ENCODE results near the gene TIMM44. TPM values are rescaled to one million over a fixed set of nuclear protein-coding genes. Genes with fewer than 3 reads are reported as not detected.
A peak's percentile ranks its signal among the peaks of the same experiment; 100 is the strongest.

Gene TIMM44
- total and polyA plus RNA-seq, 2 donors from 2014 or later, result 46.7 to 57.8 TPM

DNA sequence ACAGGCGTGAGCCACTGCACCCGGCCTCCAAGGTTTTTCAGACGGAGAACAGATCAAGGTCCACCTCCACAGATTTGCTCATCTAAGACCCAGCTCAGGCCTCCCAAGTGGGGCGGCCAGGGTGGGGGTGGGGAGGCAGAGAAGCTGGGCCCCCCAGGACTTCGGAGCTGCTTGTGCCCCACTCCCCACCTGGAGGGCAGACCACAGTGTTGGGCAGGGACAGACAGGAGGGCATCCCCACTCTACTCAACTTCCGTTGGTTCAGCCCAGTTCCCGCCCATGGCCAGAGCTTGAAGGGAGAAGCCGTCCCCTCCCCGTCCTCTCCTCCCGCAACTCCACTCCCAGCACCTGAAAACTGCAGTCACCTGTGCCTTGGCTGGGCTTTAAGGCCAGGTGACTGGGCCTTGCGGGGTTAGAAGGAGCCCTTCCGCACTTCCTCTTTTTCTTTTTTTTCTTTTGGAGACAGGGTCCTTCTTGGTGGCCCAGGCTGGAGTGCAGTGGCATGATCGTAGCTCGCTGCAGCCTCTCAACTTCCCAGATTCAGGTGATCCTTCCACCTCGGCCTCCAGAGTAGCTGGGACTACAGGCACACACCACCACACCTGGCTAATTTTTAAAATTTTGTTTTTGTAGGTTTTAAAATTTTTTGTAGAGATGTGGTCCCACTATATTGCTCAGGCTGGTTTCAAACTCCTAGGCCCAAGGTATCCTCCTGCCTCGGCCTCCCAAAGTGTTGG is 55.9 kb downstream of the TIMM44 start:
- DNase-seq (peak in 1 of 5 donors; percentile 46), FAIRE-seq (no peak)
- H3K4me1 ChIP-seq (ENCODE audit: control insufficient read depth in 2 of 3, insufficient read depth in 2 of 3, low read depth in 1 of 3, low read length in 3 of 3), result no peaks in the 10 kb centered on the region
- no peaks in the 10 kb centered on the region for H3K9me3 ChIP-seq (ENCODE audit: control insufficient read depth in 2 of 3, insufficient read depth in 1 of 3, low read length in 3 of 3)
- H3K27me3 ChIP-seq (ENCODE audit: control insufficient read depth, insufficient read depth, low read length), result no peaks in the 10 kb centered on the region
- TF ChIP-seq, protein P1, sequence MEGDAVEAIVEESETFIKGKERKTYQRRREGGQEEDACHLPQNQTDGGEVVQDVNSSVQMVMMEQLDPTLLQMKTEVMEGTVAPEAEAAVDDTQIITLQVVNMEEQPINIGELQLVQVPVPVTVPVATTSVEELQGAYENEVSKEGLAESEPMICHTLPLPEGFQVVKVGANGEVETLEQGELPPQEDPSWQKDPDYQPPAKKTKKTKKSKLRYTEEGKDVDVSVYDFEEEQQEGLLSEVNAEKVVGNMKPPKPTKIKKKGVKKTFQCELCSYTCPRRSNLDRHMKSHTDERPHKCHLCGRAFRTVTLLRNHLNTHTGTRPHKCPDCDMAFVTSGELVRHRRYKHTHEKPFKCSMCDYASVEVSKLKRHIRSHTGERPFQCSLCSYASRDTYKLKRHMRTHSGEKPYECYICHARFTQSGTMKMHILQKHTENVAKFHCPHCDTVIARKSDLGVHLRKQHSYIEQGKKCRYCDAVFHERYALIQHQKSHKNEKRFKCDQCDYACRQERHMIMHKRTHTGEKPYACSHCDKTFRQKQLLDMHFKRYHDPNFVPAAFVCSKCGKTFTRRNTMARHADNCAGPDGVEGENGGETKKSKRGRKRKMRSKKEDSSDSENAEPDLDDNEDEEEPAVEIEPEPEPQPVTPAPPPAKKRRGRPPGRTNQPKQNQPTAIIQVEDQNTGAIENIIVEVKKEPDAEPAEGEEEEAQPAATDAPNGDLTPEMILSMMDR (IDR thresholded peaks at IDR 0.05; ENCODE audit: borderline replicate concordance, extremely low read depth, insufficient read depth), result no peak
- no peak overlapping the region for H3K27ac ChIP-seq (ENCODE audit: low read depth in 2 of 2, low read length in 2 of 2)
- no peaks in the 10 kb centered on the region for H3K36me3 ChIP-seq (ENCODE audit: control insufficient read depth in 2 of 3, insufficient read depth in 3 of 3, low read length in 3 of 3)
- H3K4me3 ChIP-seq (ENCODE audit: low read length in 3 of 3), result no peak overlapping the region
- H3K9ac ChIP-seq (ENCODE audit: low read length in 3 of 3), result no peak overlapping the region
- intact Hi-C loops (cut with DNase I), result no loop called here

DNA sequence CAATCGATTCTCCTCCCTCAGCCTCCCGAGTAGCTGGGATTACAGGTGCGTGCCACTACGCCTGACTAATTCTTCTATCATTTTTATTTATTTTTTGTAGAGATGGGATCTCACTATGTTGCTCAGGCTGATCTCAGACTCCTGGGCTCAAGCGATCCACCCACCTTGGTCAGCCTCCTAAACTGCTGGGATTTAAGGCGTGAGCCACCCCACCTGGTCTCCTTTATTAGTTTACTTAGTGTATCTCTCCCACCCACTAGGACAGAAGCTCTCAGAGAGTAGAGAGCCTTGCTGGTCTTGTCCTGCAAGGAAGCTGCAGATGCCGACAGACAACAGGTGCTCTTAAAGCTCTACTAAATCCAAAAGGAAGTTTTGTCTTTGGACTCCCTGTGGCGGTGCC is 57.6 kb downstream of the TIMM44 start:
- Histone ChIP-seq H3K4me3 (ENCODE audit: low read length in 3 of 3) (no peak overlapping the region), H3K27ac (ENCODE audit: low read depth in 2 of 2, low read length in 2 of 2) (no peak overlapping the region), H3K36me3 (ENCODE audit: control insufficient read depth in 2 of 3, insufficient read depth in 3 of 3, low read length in 3 of 3) (no peaks in the 10 kb centered on the region), H3K27me3 (ENCODE audit: control insufficient read depth, insufficient read depth, low read length) (no peaks in the 10 kb centered on the region), H3K4me1 (ENCODE audit: control insufficient read depth in 2 of 3, insufficient read depth in 2 of 3, low read depth in 1 of 3, low read length in 3 of 3) (no peaks in the 10 kb centered on the region), H3K9me3 (ENCODE audit: control insufficient read depth in 2 of 3, insufficient read depth in 1 of 3, low read length in 3 of 3) (no peaks in the 10 kb centered on the region), H3K9ac (ENCODE audit: low read length in 3 of 3) (no peak overlapping the region)
- no peak for DNase-seq
- intact Hi-C loops (cut with DNase I), result no loop called here
- no peak for FAIRE-seq
- TF ChIP-seq, protein P1 (IDR thresholded peaks at IDR 0.05; ENCODE audit: borderline replicate concordance, extremely low read depth, insufficient read depth), result no peak

- no peak for FAIRE-seq
- intact Hi-C loops (cut with DNase I), result no loop called here
Observed at GRCh38 chr19:7883796-7884570, 59.5 kb downstream of the TIMM44 start.

More at GRCh38 chr19:7883796-7884570, 59.5 kb downstream of the TIMM44 start:
- Histone ChIP-seq H3K4me3 (ENCODE audit: low read length in 3 of 3) (no peak overlapping the region), H3K36me3 (ENCODE audit: control insufficient read depth in 2 of 3, insufficient read depth in 3 of 3, low read length in 3 of 3) (no peaks in the 10 kb centered on the region), H3K9me3 (ENCODE audit: control insufficient read depth in 2 of 3, insufficient read depth in 1 of 3, low read length in 3 of 3) (no peaks in the 10 kb centered on the region), H3K4me1 (ENCODE audit: control insufficient read depth in 2 of 3, insufficient read depth in 2 of 3, low read depth in 1 of 3, low read length in 3 of 3) (no peaks in the 10 kb centered on the region), H3K27me3 (ENCODE audit: control insufficient read depth, insufficient read depth, low read length) (no peaks in the 10 kb centered on the region), H3K9ac (ENCODE audit: low read length in 3 of 3) (no peak overlapping the region), H3K27ac (ENCODE audit: low read depth in 2 of 2, low read length in 2 of 2) (no peak overlapping the region)
- DNase-seq, result no peak
- TF ChIP-seq, protein P1 (IDR thresholded peaks at IDR 0.05; ENCODE audit: borderline replicate concordance, extremely low read depth, insufficient read depth), result no peak

Data from kidney (tissue), 14 donors.